HG03095 (cell line): ENCODE results near the gene STC2.

Experiments used
- ATAC-seq: cut with Tn5 transposase; IDR thresholded peaks from one replicate; pipeline ENCODE4 v1.9.1; 2021; ENCODE audit warnings: moderate library complexity; ENCODE audit not compliant: unreplicated experiment

Gene STC2

GRCh38 chr5:173268750-173269432 is 59.3 kb downstream of the STC2 start:
- no peak for ATAC-seq

- no peak for ATAC-seq
Observed at GRCh38 chr5:173265433-173265832, 62.8 kb downstream of the STC2 start.
